Tibial nerve (tissue), 4 donors: ENCODE results near the gene EME2.
A peak's percentile ranks its signal among the peaks of the same experiment; 100 is the strongest.

Experiments used
- CTCF ChIP-seq, 5 experiments: fragments of 200-600 bp in 3 of 5; fragments of 450-650 bp in 2 of 5; sonication (generic) in 3 of 5; IDR thresholded peaks; one replicate each; pipeline ENCODE4 v1.5.1; 2016 to 2019; ENCODE audit warnings: antibody characterized with exemption in 5 of 5, mild to moderate bottlenecking in 3 of 5, moderate library complexity in 2 of 5
- EP300 ChIP-seq, 2 donors: sonication (generic); formaldehyde crosslinking; IDR thresholded peaks; one replicate each; pipeline ENCODE4 v1.6.1; 2017; ENCODE audit warnings: antibody characterized with exemption in 2 of 2, mild to moderate bottlenecking in 1 of 2
- POLR2A ChIP-seq, 2 donors: fragments of 450-650 bp; IDR thresholded peaks; one replicate each; pipeline ENCODE4 v1.6.1; 2017; ENCODE audit warnings: antibody characterized with exemption in 2 of 2, mild to moderate bottlenecking in 2 of 2, moderate library complexity in 2 of 2

- TF ChIP-seq CTCF (IDR thresholded peaks at IDR 0.05): peak in 2 of 5 experiments; percentile 6 to 41
- TF ChIP-seq EP300 (IDR thresholded peaks at IDR 0.05): peak; percentile 82 to 96
- peak; percentile 47 to 76 for TF ChIP-seq POLR2A (IDR thresholded peaks at IDR 0.05)
Measured at GRCh38 chr16:1782408-1783264, 10.0 kb downstream of the EME2 start, which contains the start of the genes NUBP2 and SPSB3.
